HG03558 (cell line): ENCODE data around the gene RBM4.
"Not testable (repeated sequence)": the region's sequence is repeated elsewhere in the genome, so short reads cannot be mapped to it uniquely, and the experiment has no call there.

Experiments
- ATAC-seq: cut with Tn5 transposase; IDR thresholded peaks from one replicate; pipeline ENCODE4 v1.9.1; 2021; ENCODE audit warnings: moderate number of reproducible peaks; ENCODE audit not compliant: unreplicated experiment; ENCODE audit errors: extremely low read depth

Gene RBM4

DNA sequence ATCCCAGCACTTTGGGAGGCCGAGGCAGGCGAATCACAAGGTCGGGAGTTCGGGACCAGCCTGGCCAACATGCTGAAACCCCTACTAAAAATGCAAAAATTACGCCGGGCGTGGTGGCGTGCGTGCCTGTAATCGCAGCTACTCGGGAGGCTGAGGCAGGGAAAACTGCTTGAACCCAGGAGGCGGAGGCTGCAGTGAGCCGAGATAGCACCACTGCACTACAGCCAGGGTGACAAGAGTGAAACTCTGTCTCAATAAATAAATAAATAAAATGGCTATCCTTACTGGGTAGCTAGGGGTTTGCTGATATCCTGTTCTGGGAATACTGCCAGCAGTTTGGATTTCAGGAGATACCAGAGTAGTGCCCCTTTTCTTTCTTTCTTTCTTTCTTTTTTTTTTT lies 24.4 kb upstream of the RBM4 start:
- no peak for ATAC-seq

DNA sequence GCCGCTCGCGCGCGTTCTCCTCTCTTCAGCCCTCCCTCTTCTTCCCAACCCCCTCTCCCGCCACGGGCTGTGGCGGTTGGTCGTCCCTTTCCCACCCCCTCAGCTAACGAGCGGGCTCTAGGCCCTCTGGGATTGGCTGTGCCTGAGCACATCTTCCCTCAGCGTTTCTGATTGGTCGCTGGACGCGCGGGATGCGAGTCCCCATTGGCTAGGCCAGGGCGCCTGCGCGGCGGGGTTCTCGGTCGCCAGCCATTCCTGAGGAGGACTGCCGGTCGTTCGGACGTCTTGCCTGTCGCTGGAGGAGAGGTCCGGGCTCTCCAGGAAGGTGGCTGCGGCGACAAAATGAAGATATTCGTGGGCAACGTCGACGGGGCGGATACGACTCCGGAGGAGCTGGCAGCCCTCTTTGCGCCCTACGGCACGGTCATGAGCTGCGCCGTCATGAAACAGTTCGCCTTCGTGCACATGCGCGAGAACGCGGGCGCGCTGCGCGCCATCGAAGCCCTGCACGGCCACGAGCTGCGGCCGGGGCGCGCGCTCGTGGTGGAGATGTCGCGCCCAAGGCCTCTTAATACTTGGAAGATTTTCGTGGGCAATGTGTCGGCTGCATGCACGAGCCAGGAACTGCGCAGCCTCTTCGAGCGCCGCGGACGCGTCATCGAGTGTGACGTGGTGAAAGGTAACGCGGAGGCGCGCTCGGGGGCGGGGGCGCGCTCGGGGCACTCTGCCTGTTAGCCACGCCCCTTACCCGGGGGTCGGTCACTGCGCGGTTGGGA lies 21.9 kb upstream of the RBM4 start, which contains the start of gene RBM14:
Gene RBM14 (plus strand): TSS at position 252 of the 776 bp plus-strand sequence. CDS start 91 bp downstream, at position 343.
- ATAC-seq: peak; percentile 79

DNA sequence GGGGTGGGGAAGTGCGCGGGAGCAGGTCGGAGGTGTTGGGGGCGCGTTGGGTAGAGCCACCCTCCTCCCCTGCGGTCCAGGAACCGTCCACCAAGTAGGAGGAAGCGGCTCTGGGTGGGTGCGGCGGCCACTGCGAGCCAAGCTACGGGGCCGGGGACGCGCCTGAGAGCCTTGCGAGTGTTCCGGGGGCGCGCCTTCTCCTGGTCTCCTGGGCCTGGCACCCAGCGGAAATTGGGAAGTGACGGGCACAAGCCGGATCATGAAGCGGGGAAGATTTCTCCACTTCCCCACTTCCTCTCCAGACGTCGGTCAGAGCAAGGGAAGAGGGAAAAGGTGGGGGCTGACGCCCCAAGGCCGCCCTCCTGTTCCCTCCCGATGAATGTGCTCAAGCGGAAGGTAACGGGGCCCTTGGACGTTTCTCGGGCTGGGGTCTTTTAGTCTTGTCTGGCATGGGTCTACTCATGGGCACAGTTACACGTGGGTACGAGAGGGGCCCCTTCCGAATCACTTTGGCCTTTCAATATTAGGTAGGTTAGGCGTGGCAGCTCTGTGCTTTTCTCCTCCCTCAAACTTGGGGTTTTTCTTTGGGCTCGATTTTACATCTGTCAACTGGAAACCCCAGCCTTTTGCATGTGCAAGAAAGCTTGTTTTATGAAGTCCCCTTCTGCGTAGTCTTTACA lies 21.2 kb upstream of the RBM4 start:
- no peak for ATAC-seq

DNA sequence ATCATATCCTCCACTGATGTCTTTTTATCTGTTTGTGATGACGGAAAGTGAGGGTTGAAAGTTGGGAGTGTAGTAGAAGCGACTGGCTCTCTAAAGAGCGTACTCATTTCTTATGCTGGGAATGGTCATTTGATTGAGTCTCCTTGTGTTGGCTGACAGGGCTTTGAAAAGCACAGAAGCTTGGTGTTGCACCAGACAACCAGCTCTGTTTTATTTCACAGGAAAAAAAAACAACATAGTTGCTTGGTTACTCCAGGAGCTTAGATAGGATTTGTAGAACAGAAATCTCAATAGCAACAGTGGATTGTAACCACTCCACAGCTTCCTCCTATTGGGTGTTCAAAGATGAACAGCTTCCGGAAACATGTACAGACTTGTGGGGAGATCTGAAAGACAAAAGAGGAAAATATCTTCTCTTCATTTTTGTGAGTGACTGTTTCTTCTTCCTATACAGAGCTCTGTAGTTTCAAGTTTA lies 19.4 kb upstream of the RBM4 start:
- ATAC-seq: no peak

DNA sequence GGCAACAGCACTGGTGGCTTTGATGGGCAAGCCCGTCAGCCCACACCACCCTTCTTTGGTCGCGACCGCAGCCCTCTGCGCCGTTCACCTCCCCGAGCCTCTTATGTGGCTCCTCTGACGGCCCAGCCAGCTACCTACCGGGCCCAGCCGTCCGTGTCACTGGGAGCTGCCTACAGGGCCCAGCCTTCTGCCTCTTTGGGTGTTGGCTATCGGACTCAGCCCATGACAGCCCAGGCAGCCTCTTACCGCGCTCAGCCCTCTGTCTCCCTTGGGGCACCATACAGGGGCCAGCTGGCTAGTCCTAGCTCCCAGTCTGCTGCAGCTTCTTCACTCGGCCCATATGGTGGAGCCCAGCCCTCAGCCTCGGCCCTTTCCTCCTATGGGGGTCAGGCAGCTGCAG lies 14.1 kb upstream of the RBM4 start:
- no peak for ATAC-seq

DNA sequence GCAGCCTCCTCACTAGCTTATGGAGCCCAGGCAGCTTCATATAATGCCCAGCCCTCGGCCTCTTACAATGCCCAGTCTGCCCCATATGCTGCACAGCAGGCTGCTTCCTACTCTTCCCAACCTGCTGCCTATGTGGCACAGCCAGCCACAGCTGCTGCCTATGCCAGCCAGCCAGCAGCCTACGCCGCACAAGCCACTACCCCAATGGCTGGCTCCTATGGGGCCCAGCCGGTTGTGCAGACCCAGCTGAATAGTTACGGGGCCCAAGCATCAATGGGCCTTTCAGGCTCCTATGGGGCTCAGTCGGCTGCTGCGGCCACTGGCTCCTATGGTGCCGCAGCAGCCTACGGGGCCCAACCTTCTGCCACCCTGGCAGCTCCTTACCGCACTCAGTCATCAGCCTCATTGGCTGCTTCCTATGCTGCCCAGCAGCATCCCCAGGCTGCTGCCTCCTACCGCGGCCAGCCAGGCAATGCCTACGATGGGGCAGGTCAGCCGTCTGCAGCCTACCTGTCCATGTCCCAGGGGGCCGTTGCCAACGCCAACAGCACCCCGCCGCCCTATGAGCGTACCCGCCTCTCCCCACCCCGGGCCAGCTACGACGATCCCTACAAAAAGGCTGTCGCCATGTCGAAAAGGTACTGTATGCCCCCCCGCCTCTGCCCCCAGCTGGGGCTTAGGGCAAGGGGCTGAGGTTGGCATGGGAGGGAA lies 13.3 kb upstream of the RBM4 start:
- no peak for ATAC-seq

DNA sequence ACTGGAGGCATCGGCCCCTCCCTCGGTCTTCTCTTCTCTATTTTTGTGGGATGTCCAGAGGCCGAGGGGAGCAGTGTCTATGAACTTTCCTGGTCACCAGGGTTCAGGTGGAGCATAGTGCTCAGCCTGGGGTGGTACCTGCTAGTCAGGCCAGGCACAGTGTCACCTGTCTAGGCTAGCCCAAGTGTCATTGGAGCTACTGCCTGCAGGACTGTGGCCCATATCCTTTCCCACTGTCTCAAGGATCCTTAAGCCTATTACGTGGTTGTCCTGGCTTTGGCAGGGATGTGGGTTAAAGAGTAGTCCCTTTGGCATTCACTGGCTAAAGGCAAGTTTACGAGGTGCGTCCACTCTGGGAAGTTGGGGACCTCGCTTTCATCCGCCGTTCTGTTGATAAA lies 12.8 kb upstream of the RBM4 start:
- ATAC-seq: no peak

DNA sequence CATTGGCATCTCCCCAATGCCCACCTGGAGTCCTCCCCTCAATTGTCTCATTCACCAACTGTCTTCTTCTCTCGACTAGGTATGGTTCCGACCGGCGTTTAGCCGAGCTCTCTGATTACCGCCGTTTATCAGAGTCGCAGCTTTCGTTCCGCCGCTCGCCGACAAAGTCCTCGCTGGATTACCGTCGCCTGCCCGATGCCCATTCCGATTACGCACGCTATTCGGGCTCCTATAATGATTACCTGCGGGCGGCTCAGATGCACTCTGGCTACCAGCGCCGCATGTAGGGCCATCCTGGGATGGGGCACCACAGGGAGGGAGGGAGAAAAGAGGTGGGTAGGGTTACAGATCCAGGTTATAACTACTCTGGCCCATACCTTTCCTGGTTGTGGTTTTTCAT lies 12.1 kb upstream of the RBM4 start:
- no peak for ATAC-seq

DNA sequence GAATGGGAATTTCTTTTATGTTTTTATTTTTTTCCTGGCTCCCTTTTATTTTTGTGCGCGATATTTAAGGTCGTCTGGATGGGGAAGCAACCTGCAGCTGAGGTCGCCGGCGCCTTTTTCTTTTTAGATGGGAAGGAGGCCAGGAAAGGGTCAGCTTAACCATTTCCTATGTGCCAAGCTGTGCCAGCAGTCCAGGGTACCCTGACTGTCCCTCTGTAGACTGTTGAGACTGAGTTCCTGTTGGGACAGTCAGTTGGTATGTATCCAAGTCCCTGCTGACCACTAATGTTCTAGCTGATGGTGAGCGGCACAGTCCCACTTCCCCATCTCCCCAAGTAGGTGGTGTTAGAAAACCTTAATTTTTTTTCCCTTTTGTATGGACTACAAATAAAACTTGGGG lies 11.6 kb upstream of the RBM4 start:
- ATAC-seq: no peak

DNA sequence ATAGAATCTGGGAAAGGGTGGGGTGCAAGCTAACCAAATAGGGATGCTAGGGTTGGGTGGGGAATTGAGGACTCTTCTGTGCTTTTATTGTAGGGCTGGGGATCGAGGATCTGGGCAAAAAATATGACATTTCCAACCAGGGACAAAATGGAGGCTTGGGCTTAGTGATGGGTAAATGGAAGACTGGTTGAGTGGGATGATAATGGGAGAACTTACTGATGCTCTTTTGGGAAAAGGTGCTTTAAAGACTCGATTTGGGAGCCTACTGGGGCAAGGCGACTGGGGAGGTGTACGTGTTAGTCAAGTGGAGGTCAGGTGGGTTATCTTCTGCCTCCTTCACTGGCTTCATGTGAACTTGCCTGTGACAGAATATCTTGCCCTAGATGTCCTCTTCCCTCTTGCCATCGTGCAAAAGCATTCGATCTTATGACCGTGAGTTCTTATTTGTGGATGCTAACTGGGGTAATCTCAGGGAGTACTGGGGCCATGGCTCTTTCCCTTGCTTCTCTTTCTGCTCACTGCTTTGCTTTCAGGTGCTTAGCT lies 10.4 kb upstream of the RBM4 start:
- ATAC-seq: no peak

DNA sequence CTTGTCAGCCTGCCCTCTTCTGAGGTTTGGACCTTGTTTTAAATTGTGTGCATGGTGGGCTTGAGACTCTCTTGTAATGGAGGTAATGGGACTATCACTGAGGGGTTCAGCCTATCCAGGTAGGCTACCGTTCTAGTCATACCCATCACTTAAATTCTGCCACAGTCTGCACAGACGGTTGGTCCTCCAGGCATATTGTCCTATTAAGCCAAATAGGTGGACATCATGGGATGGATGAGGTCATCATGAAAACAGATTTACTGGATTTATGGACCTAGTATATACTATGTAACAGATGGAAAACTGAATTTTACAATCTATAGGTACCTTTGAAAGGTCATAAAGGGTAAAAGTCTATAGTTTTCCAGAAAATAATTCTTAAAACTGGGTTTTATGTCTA lies 9.1 kb upstream of the RBM4 start:
- no peak for ATAC-seq

DNA sequence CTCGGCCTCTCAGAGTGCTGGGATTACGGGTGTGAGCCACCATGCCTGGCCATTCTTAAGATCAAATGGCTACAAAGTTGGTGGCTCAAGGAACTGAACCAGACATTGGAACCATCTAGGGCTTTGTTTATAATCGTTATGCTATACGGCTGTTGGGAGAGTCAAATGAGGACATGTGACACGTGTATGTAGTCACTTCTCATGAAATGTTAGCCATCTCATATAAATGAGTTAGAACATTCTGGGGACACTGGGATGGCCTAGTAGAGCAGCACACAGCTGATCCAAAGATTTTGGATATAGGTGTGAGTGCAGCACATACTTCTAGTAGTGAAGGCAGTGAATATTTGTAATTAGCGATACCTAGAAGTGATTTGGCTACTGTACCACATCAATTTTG lies 6.6 kb upstream of the RBM4 start:
- no peak for ATAC-seq

DNA sequence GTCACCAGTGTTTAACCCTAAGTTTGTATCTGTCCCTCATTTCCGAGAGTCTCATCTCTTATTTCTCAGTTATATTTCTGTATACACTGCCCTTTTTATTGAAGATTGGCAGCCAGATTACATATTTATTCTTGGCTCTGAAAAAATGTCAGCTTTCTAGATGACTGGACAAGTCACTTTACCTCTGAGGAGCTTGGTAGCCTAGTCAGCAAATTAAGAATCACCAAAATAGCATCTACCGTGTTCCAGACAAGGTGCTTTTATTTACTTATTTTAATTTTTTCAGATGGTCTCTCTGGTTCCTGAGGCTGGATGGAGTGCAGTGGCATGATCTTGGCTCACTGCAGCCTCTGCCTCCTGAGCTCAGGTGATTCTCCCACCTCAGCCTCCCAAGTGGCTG lies 5.6 kb upstream of the RBM4 start:
- no peak for ATAC-seq

DNA sequence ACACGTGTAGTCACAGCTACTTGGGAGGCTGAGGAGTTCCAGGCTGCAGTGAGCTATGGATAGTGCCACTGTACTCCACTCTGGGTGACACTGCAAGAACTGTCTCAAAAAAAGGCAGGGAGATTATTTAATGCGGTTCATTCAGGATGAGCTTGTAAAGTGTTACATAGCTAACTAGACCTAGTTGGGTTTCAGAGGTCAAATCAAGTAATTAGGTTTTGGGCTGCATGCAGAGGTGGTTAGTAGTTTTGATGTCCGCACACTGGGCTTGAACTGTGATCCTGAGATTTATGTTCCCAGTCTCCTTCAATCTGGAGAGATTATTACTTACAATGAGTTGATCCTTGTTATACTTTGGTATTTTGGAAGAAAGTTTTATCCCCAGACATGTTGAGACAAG lies 2.1 kb upstream of the RBM4 start:
- ATAC-seq: no peak

DNA sequence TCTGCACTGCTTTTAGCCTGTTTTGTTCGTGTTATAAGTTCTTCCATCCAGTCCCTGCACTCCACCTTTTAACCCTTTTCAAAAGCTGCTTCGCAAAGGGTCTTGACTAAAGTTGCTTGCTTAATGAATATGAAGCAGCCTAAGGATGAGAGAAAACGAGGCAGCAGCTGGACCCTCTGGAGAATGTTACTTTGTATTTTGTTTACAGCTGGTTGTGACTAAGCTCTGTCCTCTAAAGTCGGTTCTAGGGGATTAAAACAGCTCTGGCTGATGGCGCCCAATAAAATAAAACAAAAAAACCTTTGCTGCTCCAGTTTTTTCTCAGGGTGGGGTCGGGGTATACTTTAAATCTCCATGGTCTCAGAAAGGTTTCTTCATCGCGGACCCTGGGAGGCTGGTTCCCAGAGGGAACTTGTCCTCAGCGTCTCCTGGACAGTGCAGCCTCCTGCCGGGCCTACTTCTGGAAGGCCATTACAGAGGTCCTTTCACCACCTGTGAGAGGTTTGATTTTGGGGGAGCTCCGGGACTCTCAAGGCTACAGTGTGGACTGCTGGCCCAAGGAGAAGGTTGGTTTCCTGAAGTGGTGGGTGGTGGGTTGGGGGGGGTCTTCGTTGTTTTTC lies 836 bp upstream of the RBM4 start:
- ATAC-seq: no peak

DNA sequence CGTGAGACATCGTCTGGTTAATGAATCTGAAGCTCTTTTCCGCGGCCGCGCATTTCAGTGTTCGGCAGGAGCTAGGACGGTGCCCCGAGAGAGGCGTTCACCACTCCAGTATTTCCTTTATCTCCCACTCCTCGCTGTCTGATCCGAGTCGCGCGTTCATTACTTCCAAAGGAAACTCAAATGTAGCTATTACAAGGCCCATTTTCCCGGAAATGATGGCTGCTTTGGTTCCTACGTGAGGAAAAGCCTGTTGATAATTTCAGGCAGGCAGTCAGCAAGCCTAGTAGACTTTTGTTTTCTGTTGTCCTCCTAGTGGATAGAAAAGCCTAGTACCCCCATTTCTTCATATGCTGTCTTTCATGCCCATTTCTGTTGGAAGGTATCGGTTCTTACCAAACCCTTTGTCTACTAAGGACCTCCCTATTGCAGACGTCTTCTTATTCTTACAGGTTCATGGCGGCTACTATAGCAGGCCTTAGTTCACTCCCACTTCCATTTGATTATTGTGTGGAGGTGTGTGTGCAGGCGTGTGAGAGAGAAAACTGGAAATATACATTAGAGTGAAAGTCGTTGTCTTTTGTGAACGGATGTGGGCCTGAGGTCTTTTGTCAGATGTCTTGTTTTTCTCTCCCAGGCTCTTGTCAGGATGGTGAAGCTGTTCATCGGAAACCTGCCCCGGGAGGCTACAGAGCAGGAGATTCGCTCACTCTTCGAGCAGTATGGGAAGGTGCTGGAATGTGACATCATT lies 737 bp downstream of the RBM4 start:
- ATAC-seq: no peak

DNA sequence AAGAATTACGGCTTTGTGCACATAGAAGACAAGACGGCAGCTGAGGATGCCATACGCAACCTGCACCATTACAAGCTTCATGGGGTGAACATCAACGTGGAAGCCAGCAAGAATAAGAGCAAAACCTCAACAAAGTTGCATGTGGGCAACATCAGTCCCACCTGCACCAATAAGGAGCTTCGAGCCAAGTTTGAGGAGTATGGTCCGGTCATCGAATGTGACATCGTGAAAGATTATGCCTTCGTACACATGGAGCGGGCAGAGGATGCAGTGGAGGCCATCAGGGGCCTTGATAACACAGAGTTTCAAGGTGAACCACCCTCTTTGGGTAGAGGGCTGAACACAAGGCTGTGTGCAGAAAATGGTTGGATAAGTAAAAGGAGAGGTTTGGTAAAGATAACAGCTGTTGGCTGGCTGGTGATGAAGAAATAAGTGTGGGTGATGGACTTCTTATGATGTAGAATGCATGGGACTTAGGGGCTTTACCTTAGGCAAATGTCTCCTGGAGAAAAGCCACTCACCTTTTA lies 1.4 kb downstream of the RBM4 start:
- not testable (repeated sequence) for ATAC-seq

DNA sequence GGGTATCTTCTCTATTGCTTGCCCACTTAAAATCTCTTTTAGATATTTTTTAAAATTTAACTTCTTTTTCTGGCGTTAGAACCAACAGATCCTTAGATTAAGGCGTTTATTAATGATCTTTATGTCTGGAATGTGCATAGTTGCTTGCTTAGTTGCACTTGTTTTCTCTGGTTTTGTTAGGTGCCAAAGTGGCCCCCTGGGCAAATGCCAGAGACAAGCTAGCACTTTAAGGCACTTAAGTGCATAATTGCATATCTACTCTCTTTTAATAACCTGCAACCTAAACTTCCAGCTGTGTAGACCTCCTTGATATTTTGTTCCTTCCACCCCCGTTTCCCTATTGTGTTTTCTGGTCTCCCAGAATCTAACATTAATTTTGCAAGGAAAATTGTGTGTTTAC lies 3.3 kb downstream of the RBM4 start:
- no peak for ATAC-seq

DNA sequence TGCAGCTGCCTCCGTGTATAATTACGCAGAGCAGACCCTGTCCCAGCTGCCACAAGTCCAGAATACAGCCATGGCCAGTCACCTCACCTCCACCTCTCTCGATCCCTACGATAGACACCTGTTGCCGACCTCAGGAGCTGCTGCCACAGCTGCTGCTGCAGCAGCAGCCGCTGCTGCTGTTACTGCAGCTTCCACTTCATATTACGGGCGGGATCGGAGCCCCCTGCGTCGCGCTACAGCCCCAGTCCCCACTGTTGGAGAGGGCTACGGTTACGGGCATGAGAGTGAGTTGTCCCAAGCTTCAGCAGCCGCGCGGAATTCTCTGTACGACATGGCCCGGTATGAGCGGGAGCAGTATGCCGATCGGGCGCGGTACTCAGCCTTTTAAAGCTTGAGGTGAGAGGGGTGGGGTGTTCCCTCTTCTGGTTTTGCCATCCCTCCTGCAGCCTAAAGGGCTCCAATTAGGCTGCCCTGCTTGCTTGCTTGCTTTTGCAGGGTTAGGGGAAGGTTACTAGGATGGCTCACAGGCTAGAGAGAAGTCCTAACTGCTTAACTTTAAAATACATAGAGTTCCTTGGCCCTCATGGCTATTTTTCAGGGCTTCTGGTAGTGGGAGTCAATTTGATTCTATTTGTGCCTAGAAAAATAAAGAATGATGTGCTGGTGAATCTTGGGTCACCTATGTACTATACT lies 5.4 kb downstream of the RBM4 start:
- no peak for ATAC-seq
